ENCODE results near the gene SPACA7. TPM values are rescaled to one million over a fixed set of nuclear protein-coding genes. Genes with fewer than 3 reads are reported as not detected.

SPACA7 gene
- total RNA-seq, 2 donors from 2014 or later, result 4.9 TPM; not detected in 1

DNA sequence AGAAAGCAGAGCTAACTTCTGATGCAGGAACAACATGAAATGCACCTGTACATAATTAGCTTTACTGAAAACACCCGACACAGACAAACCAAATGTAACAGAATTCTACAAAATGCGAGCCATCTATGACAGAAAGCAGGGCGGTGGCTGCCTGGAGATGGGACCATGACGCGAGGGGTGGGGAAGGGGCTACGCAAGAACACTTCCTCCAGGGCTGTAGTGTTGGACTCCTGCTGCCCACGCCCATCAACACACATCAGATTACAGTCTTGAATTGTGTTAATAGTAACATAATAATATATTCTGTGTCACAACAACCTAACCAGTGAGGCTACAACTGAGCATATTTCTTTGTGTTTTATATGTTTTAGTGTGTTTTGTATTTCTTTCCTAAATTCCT, 103.2 kb downstream of the SPACA7 start:
- H3K4me1 ChIP-seq (replicated peaks), result no peaks in the 10 kb centered on the region
- no peaks in the 10 kb centered on the region for H3K27me3 ChIP-seq (replicated peaks; ENCODE audit: insufficient read depth)
- no peak overlapping the region for H3K4me3 ChIP-seq
- H3K36me3 ChIP-seq, result no peaks in the 10 kb centered on the region
- intact Hi-C loops (cut with DNase I), result no loop called here
- DNase-seq (ENCODE audit: low spot score), result no peak
- no peak overlapping the region for H3K27ac ChIP-seq
- WGBS, result 95% methylated on average over 7 of the region's 7 CpGs
- no peaks in the 10 kb centered on the region for H3K9me3 ChIP-seq
- TF ChIP-seq POLR2AphosphoS5 (IDR thresholded peaks at IDR 0.05), result no peak
- no peak for TF ChIP-seq POLR2A (IDR thresholded peaks at IDR 0.05)
- TF ChIP-seq, protein P1, sequence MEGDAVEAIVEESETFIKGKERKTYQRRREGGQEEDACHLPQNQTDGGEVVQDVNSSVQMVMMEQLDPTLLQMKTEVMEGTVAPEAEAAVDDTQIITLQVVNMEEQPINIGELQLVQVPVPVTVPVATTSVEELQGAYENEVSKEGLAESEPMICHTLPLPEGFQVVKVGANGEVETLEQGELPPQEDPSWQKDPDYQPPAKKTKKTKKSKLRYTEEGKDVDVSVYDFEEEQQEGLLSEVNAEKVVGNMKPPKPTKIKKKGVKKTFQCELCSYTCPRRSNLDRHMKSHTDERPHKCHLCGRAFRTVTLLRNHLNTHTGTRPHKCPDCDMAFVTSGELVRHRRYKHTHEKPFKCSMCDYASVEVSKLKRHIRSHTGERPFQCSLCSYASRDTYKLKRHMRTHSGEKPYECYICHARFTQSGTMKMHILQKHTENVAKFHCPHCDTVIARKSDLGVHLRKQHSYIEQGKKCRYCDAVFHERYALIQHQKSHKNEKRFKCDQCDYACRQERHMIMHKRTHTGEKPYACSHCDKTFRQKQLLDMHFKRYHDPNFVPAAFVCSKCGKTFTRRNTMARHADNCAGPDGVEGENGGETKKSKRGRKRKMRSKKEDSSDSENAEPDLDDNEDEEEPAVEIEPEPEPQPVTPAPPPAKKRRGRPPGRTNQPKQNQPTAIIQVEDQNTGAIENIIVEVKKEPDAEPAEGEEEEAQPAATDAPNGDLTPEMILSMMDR (IDR thresholded peaks at IDR 0.05), result no peak

- Histone ChIP-seq H3K36me3 (no peaks in the 10 kb centered on the region), H3K4me3 (no peak overlapping the region), H3K9me3 (no peaks in the 10 kb centered on the region), H3K27me3 (replicated peaks; ENCODE audit: insufficient read depth) (no peaks in the 10 kb centered on the region), H3K27ac (no peak overlapping the region), H3K4me1 (replicated peaks) (no peaks in the 10 kb centered on the region)
- DNase-seq (ENCODE audit: low spot score), result no peak
- TF ChIP-seq POLR2AphosphoS5 (IDR thresholded peaks at IDR 0.05) (no peak), POLR2A (IDR thresholded peaks at IDR 0.05) (no peak)
- TF ChIP-seq, protein P1 (IDR thresholded peaks at IDR 0.05), result no peak
- intact Hi-C loops (cut with DNase I), result no loop called here
Observed at GRCh38 chr13:112481458-112481857, 105.3 kb downstream of the SPACA7 start.

DNA sequence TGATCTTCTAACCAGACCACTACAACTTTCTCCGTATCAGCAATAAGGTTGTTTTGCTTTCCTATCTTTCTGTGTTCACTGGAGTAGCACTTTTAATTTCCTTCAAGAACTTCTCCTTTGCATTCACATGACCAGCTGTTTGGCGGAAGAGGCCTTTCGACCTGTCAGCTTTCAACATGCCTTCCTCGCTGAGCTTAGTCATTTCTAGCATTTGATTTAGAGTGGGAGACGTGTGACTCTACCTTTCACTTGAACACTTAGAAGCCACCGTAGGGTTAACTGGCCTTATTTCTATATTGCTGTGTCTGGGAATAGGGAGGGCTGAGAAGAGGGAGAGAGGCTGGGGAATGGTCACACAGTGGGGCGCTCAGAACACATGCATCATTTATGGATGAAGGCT, 107.1 kb downstream of the SPACA7 start:
- TF ChIP-seq POLR2AphosphoS5 (IDR thresholded peaks at IDR 0.05) (no peak), POLR2A (IDR thresholded peaks at IDR 0.05) (no peak)
- TF ChIP-seq, protein P1 (IDR thresholded peaks at IDR 0.05), result no peak
- 95% methylated on average over 7 of the region's 7 CpGs for WGBS
- intact Hi-C loops (cut with DNase I), result no loop called here
- no peaks in the 10 kb centered on the region for H3K36me3 ChIP-seq
- H3K27me3 ChIP-seq (replicated peaks; ENCODE audit: insufficient read depth), result no peaks in the 10 kb centered on the region
- DNase-seq (ENCODE audit: low spot score), result no peak
- H3K4me3 ChIP-seq, result no peak overlapping the region
- H3K4me1 ChIP-seq (replicated peaks), result no peaks in the 10 kb centered on the region
- no peaks in the 10 kb centered on the region for H3K9me3 ChIP-seq
- no peak overlapping the region for H3K27ac ChIP-seq

Other genes with a start within 250 kb of the SPACA7 start
- 10 to 100 TPM; 19.7 to 37.5 TPM for gene TUBGCP3, start 211.8 kb downstream of the SPACA7 start, total RNA-seq